Measurements from ENCODE around the gene GMPS. TPM values are rescaled to one million over a fixed set of nuclear protein-coding genes. Genes with fewer than 3 reads are reported as not detected.
"Not testable (repeated sequence)": the region's sequence is repeated elsewhere in the genome, so short reads cannot be mapped to it uniquely, and the experiment has no call there.

Gene GMPS
- total and polyA plus RNA-seq, 8 donors: 8.0 to 38.7 (median 30.2) TPM

- WGBS, 2 donors: 88 to 89% methylated on average over 8 of the region's 8 CpGs
- no peaks in the 10 kb centered on the region for H3K9me3 ChIP-seq
- FAIRE-seq (no peak), DNase-seq (no peak), ATAC-seq (no peak)
- no peaks in the 10 kb centered on the region for H3K36me3 ChIP-seq
- H3K27me3 ChIP-seq: no peaks in the 10 kb centered on the region
- peaks cover 8 to 20% (median 10%) of the 10 kb centered on the region in 3 donors for H3K4me1 ChIP-seq
- intact Hi-C loops (cut with DNase I): no loop called here
- H3K27ac ChIP-seq: no peak overlapping the region
- H3K4me3 ChIP-seq: no peak overlapping the region
- TF ChIP-seq CTCF (IDR thresholded peaks at IDR 0.05): no peak
Observed at GRCh38 chr3:155960060-155960459, 89.6 kb downstream of the GMPS start.

- 93 to 97% methylated on average over 5 of the region's 5 CpGs for WGBS, 2 donors
Observed at GRCh38 chr3:155961044-155961443, 90.6 kb downstream of the GMPS start.

DNA sequence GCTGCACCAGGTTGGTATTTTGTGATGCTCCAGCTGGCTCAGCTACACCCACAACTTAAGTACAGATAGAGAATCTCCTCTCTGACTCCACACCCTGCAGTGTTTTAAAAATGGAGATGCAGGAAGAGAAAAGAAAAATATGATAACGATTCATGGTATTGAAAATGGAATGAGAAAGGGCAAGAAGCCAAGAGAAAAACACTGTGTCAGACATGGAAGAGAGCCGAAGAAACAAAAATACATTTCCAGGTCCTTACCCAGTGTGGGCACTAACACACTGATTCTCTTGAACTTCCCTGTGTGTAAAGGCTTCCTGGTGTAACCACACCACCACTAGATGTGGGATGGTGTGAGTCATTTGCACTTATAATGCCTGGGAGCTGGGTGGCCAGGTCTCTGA lies 93.1 kb downstream of the GMPS start:
- no peak for TF ChIP-seq CTCF (IDR thresholded peaks at IDR 0.05)

More at GRCh38 chr3:155961044-155961443, 90.6 kb downstream of the GMPS start:
- DNase-seq; FAIRE-seq; H3K27me3 ChIP-seq; H3K4me3 ChIP-seq; H3K9me3 ChIP-seq; H3K27ac ChIP-seq; H3K36me3 ChIP-seq; intact Hi-C loops (cut with DNase I); ATAC-seq: not testable (repeated sequence)
- peaks cover 8 to 20% (median 9%) of the 10 kb centered on the region in 3 donors for H3K4me1 ChIP-seq

DNA sequence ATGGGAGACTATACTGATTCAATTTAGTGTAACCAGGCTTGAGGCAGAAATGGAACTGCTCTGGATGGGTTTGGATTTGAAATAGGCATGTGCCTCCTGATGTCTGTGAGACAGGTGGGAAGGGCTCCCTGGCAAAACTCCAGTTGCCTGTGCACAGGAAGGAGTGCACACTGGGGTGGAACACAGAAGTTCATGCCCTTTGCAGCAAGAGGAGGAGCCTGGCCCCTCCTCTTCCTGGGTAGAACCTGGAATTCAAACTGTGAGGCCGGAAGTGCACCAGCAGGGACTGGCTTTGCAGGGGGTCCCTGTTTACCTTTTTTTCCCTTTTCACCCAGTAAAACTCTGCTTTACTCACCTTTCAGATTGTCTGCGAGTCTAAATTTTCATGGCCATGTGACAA lies 99.9 kb downstream of the GMPS start:
- no peaks in the 10 kb centered on the region for H3K9me3 ChIP-seq
- FAIRE-seq (no peak), DNase-seq (no peak), ATAC-seq (no peak)
- H3K36me3 ChIP-seq: no peaks in the 10 kb centered on the region
- no peak overlapping the region for H3K4me3 ChIP-seq
- no peaks in the 10 kb centered on the region for H3K4me1 ChIP-seq
- intact Hi-C loops (cut with DNase I): no loop called here
- WGBS, 2 donors: 94 to 96% methylated on average over 2 of the region's 2 CpGs
- no peaks in the 10 kb centered on the region for H3K27me3 ChIP-seq
- H3K27ac ChIP-seq: no peak overlapping the region
- TF ChIP-seq CTCF (IDR thresholded peaks at IDR 0.05): no peak

More for the DNA sequence above, 93.1 kb downstream of the GMPS start:
- no peak overlapping the region for H3K4me3 ChIP-seq
- intact Hi-C loops (cut with DNase I): no loop called here
- H3K9me3 ChIP-seq: no peaks in the 10 kb centered on the region
- H3K4me1 ChIP-seq: peaks cover 0 to 5% (median 0%) of the 10 kb centered on the region in 3 donors
- no peak for DNase-seq
- no peak for ATAC-seq
- no peak for FAIRE-seq
- H3K27ac ChIP-seq: no peak overlapping the region
- H3K27me3 ChIP-seq: no peaks in the 10 kb centered on the region
- no peaks in the 10 kb centered on the region for H3K36me3 ChIP-seq
- WGBS, 2 donors: 88 to 96% methylated on average over 2 of the region's 2 CpGs

DNA sequence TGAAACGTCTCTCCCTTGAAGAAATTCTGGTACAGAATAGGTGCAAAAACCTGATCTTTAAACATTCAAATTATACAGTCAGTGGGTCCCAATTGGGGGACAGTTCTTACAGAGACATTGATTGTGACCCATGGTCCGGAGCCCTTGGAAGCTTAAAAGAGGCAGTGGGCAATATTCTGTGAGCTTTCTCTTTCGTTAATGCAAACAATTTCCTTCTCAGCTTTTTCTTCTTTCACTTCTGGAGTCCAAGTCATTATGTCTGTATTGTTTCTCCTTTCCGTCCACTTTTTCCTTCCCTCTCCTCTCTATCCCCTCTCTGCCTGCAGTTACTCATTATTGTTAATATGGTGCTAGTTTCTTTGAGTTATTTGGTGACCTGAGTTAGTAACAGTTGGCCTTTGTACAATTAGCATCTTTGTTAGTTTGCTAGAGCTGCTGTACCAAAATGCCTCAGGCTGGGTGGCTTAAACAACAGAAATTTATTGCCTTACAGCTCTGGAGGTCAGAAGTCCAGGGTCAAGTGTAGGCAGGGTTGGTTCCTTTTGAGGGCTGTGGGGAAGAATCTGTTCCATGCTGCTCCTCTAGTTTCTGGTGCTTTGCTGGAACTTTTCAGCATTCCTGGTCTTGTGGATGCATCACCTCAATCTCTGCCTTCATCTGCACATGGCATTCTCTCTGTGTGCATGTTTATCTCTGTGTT lies 102.6 kb downstream of the GMPS start:
- FAIRE-seq: no peak
- intact Hi-C loops (cut with DNase I): no loop called here
- Histone ChIP-seq H3K4me3 (no peak overlapping the region), H3K27ac (no peak overlapping the region), H3K36me3 (no peaks in the 10 kb centered on the region), H3K9me3 (no peaks in the 10 kb centered on the region), H3K4me1 (no peaks in the 10 kb centered on the region), H3K27me3 (no peaks in the 10 kb centered on the region)
- no peak for ATAC-seq
- no peak for TF ChIP-seq CTCF (IDR thresholded peaks at IDR 0.05)
- no peak for DNase-seq
- 78 to 85% methylated on average over 4 of the region's 4 CpGs for WGBS, 2 donors

Data from pancreas (tissue), 10 donors.